NB4 (cell line): ENCODE measurements around the gene RNF212.

Experiments used
- DNase-seq: peaks from one replicate; pipeline ENCODE4 v3.0.0; 2010; ENCODE audit warnings: low read depth
- H3K4me3 ChIP-seq: one replicate; pipeline ENCODE4 v1.5.1; 2011; ENCODE audit warnings: mild to moderate bottlenecking, low read depth, low read length, moderate library complexity
- CTCF ChIP-seq: IDR thresholded peaks from one replicate; pipeline ENCODE4 v1.5.1; 2012; ENCODE audit warnings: low read depth, low read length
- MAX ChIP-seq: IDR thresholded peaks from 2 replicates; pipeline ENCODE4 v1.6.1; 2011; ENCODE audit warnings: low read depth, low read length
- MYC ChIP-seq: IDR thresholded peaks from 2 replicates; pipeline ENCODE4 v1.6.1; 2011; ENCODE audit warnings: low read depth, low read length
- POLR2A ChIP-seq: IDR thresholded peaks from 2 replicates; pipeline ENCODE4 v1.6.1; 2011; ENCODE audit warnings: mild to moderate bottlenecking; ENCODE audit not compliant: insufficient read length; ENCODE audit errors: extremely low read depth

The RNF212 gene

GRCh38 chr4:1077711-1078477 lies 35.5 kb downstream of the RNF212 start:
- no peak overlapping the region for H3K4me3 ChIP-seq
- no peak for DNase-seq
- no peak for TF ChIP-seq MAX
- TF ChIP-seq CTCF, result no peak

- TF ChIP-seq MYC, result no peak
- no peak for TF ChIP-seq CTCF
- no peak for TF ChIP-seq MAX
- TF ChIP-seq POLR2A, result no peak
- no peak overlapping the region for H3K4me3 ChIP-seq
- DNase-seq, result no peak
Observed at GRCh38 chr4:1075809-1076699, 37.3 kb downstream of the RNF212 start.

GRCh38 chr4:1075225-1075624 lies 38.1 kb downstream of the RNF212 start:
- no peak overlapping the region for H3K4me3 ChIP-seq
- DNase-seq, result no peak
- TF ChIP-seq CTCF (no peak), MAX (no peak), POLR2A (no peak), MYC (no peak; the same call in 1 of the 2 replicates)

- no peak for DNase-seq
- TF ChIP-seq MAX (no peak), CTCF (no peak), POLR2A (no peak), MYC (no peak)
- H3K4me3 ChIP-seq, result no peak overlapping the region
Observed at GRCh38 chr4:1074077-1074476, 39.3 kb downstream of the RNF212 start.

- no peak overlapping the region for H3K4me3 ChIP-seq
- TF ChIP-seq MYC, result peak; percentile 78
- peak; percentile 89 for TF ChIP-seq MAX
- TF ChIP-seq POLR2A, result no peak
- peak; percentile 97 for TF ChIP-seq CTCF
- DNase-seq, result peak; percentile 95
Observed at GRCh38 chr4:1072830-1073446, 40.4 kb downstream of the RNF212 start.
